ENCODE results near the gene MCCC2. TPM values are rescaled to one million over a fixed set of nuclear protein-coding genes. Genes with fewer than 3 reads are reported as not detected.

MCCC2 gene
- total RNA-seq, 2 donors from 2014 or later, result 42.4 to 48.4 TPM

DNA sequence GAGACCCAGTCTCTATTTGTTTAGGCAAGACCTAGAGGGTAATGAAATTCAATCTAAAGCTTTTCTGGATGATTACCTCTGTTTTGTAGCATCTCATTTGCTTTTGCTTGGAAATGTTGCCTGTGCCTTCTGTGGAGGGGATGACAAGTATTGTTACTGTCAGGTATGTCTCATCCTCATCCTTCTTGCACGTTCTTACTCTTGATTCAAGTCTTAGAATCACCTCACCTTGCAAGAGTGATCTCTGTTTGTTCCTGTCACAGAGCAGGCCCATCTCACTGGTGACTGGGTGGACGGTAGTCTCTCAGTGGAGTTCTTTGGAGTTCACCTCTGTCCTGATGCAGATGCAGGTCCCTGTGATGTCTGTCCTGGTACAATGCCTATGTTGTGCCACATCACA, 33.5 kb downstream of the MCCC2 start:
- peaks cover 6% of the 10 kb centered on the region for H3K36me3 ChIP-seq (ENCODE audit: control insufficient read depth, insufficient read depth, low read length)
- Mint-ChIP-seq H3K27me3 (ENCODE audit: insufficient read depth) (no peaks in the 10 kb centered on the region), H3K36me3 (ENCODE audit: low read depth) (peaks cover 56% of the 10 kb centered on the region), H3K9me3 (no peaks in the 10 kb centered on the region), H3K27ac (no peak overlapping the region), H3K4me1 (peaks cover under 1% of the 10 kb centered on the region), H3K4me3 (no peak overlapping the region)
- H3K27me3 ChIP-seq (ENCODE audit: control insufficient read depth, insufficient read depth, low read length, poor library complexity, severe bottlenecking), result no peaks in the 10 kb centered on the region
- no peak overlapping the region for H3K9ac ChIP-seq (ENCODE audit: extremely low read depth, low read length, poor library complexity, severe bottlenecking)
- no peak overlapping the region for H3K4me3 ChIP-seq (ENCODE audit: low read length)
- no peak overlapping the region for H3K27ac ChIP-seq (ENCODE audit: low read depth, low read length)
- H3K4me1 ChIP-seq (ENCODE audit: control insufficient read depth, insufficient read depth, low read length), result no peaks in the 10 kb centered on the region
- H3K9me3 ChIP-seq (ENCODE audit: control insufficient read depth, low read length), result no peaks in the 10 kb centered on the region
- TF ChIP-seq, protein P1, sequence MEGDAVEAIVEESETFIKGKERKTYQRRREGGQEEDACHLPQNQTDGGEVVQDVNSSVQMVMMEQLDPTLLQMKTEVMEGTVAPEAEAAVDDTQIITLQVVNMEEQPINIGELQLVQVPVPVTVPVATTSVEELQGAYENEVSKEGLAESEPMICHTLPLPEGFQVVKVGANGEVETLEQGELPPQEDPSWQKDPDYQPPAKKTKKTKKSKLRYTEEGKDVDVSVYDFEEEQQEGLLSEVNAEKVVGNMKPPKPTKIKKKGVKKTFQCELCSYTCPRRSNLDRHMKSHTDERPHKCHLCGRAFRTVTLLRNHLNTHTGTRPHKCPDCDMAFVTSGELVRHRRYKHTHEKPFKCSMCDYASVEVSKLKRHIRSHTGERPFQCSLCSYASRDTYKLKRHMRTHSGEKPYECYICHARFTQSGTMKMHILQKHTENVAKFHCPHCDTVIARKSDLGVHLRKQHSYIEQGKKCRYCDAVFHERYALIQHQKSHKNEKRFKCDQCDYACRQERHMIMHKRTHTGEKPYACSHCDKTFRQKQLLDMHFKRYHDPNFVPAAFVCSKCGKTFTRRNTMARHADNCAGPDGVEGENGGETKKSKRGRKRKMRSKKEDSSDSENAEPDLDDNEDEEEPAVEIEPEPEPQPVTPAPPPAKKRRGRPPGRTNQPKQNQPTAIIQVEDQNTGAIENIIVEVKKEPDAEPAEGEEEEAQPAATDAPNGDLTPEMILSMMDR (conservative IDR thresholded peaks at IDR 0.05), result no peak
- DNase-seq, result no peak
- 92 to 96% methylated on average over 2 of the region's 2 CpGs for WGBS, 2 experiments (ENCODE audit: insufficient coverage in 1 of 2, insufficient read length in 1 of 2)

DNA sequence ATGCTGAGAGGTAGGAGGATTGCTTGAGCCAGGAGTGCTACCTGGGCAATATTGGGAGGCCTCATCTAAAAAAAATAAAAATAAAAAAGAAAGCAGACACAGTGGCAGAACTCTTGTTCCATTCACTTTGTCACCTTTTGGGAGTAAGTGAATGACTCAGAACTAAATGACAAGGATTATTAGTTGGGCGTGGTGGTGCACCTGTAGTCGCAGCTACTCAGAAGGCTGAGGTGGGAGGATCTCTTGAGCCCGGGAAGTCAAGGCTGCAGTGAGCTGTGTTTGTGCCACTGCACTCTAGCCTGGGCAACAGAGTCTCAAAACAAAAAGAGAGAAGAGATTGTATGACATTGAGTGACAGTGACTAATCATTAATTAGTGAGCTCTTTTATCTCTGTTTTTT, 34.1 kb downstream of the MCCC2 start:
- TF ChIP-seq, protein P1 (conservative IDR thresholded peaks at IDR 0.05), result no peak
- no peaks in the 10 kb centered on the region for H3K9me3 Mint-ChIP-seq
- Histone ChIP-seq H3K9me3 (ENCODE audit: control insufficient read depth, low read length) (no peaks in the 10 kb centered on the region), H3K9ac (ENCODE audit: extremely low read depth, low read length, poor library complexity, severe bottlenecking) (no peak overlapping the region), H3K27ac (ENCODE audit: low read depth, low read length) (no peak overlapping the region), H3K4me1 (ENCODE audit: control insufficient read depth, insufficient read depth, low read length) (no peaks in the 10 kb centered on the region), H3K27me3 (ENCODE audit: control insufficient read depth, insufficient read depth, low read length, poor library complexity, severe bottlenecking) (no peaks in the 10 kb centered on the region), H3K36me3 (ENCODE audit: control insufficient read depth, insufficient read depth, low read length) (peaks cover 6% of the 10 kb centered on the region), H3K4me3 (ENCODE audit: low read length) (no peak overlapping the region)
- no peak for DNase-seq
- WGBS, 2 experiments (ENCODE audit: insufficient coverage in 1 of 2, insufficient read length in 1 of 2), result 96% methylated on average over 3 of the region's 3 CpGs
- no peak overlapping the region for H3K27ac Mint-ChIP-seq
- H3K36me3 Mint-ChIP-seq (ENCODE audit: low read depth), result peaks cover 55% of the 10 kb centered on the region
- H3K4me1 Mint-ChIP-seq, result no peaks in the 10 kb centered on the region
- H3K27me3 Mint-ChIP-seq (ENCODE audit: insufficient read depth), result no peaks in the 10 kb centered on the region
- H3K4me3 Mint-ChIP-seq, result no peak overlapping the region

DNA sequence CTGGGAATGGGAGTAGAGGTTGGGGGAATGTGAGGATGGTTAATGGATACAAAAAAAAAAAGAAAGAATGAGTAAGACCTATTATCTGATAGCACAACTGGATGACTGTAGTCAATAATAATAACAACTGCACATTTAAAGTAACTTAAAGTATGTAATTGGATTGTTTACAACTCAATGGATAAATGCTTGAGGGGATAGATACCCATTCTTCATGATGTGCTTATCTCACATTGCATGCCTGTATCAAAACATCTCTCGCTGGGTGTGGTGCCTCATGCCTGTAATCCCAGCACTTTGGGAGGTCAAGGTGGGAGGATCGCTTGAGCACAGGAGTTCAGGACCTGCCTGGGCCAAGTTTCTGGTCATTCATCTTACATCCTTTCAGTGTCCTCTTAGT, 34.6 kb downstream of the MCCC2 start:
- TF ChIP-seq, protein P1 (conservative IDR thresholded peaks at IDR 0.05), result no peak
- Histone ChIP-seq H3K4me1 (ENCODE audit: control insufficient read depth, insufficient read depth, low read length) (no peaks in the 10 kb centered on the region), H3K9ac (ENCODE audit: extremely low read depth, low read length, poor library complexity, severe bottlenecking) (no peak overlapping the region), H3K9me3 (ENCODE audit: control insufficient read depth, low read length) (no peaks in the 10 kb centered on the region), H3K27me3 (ENCODE audit: control insufficient read depth, insufficient read depth, low read length, poor library complexity, severe bottlenecking) (no peaks in the 10 kb centered on the region), H3K4me3 (ENCODE audit: low read length) (no peak overlapping the region), H3K36me3 (ENCODE audit: control insufficient read depth, insufficient read depth, low read length) (peaks cover 6% of the 10 kb centered on the region), H3K27ac (ENCODE audit: low read depth, low read length) (no peak overlapping the region)
- Mint-ChIP-seq H3K4me3 (no peak overlapping the region), H3K27ac (no peak overlapping the region), H3K4me1 (no peaks in the 10 kb centered on the region), H3K27me3 (ENCODE audit: insufficient read depth) (no peaks in the 10 kb centered on the region), H3K36me3 (ENCODE audit: low read depth) (peaks cover 58% of the 10 kb centered on the region), H3K9me3 (no peaks in the 10 kb centered on the region)
- no peak for DNase-seq
- 79 to 92% methylated on average over 2 of the region's 2 CpGs for WGBS, 2 experiments (ENCODE audit: insufficient coverage in 1 of 2, insufficient read length in 1 of 2)

Measured in endodermal cell (in vitro differentiated cells).